Neural cell (in vitro differentiated cells): ENCODE results near the gene KMO.

Source experiments
- CTCF ChIP-seq: fragments of 450-650 bp; IDR thresholded peaks from 2 replicates; pipeline ENCODE4 v1.5.1; 2014; ENCODE audit warnings: antibody characterized with exemption, mild to moderate bottlenecking, moderate library complexity; ENCODE audit not compliant: poor library complexity, severe bottlenecking
- EP300 ChIP-seq: fragments of 450-650 bp; conservative IDR thresholded peaks from 2 replicates; pipeline ENCODE4 v1.6.1; 2014; ENCODE audit warnings: antibody characterized with exemption, mild to moderate bottlenecking, moderate library complexity; ENCODE audit not compliant: poor library complexity, severe bottlenecking
- EZH2 ChIP-seq: fragments of 200-600, 300-800 bp; shearing (Covaris generic), sonication (generic); IDR thresholded peaks from 2 replicates; pipeline ENCODE4 v1.6.1; 2014; ENCODE audit warnings: antibody characterized with exemption, low read length, borderline replicate concordance, mild to moderate bottlenecking; ENCODE audit not compliant: insufficient read depth, poor library complexity, severe bottlenecking
- MXI1 ChIP-seq: fragments of 450-650 bp; conservative IDR thresholded peaks from 2 replicates; pipeline ENCODE4 v1.6.1; 2014; ENCODE audit warnings: antibody characterized with exemption, mild to moderate bottlenecking; ENCODE audit not compliant: poor library complexity, severe bottlenecking
- POLR2AphosphoS5 ChIP-seq: IDR thresholded peaks from 2 replicates; pipeline ENCODE4 v1.6.1; 2012
- RAD21 ChIP-seq: fragments of 450-650 bp; conservative IDR thresholded peaks from 2 replicates; pipeline ENCODE4 v1.6.1; 2014; ENCODE audit warnings: antibody characterized with exemption, mild to moderate bottlenecking, moderate library complexity
- REST ChIP-seq: IDR thresholded peaks from 2 replicates; pipeline ENCODE4 v1.6.1; 2012; ENCODE audit warnings: borderline replicate concordance
- SMC3 ChIP-seq: fragments of 450-650 bp; conservative IDR thresholded peaks from 2 replicates; pipeline ENCODE4 v1.6.1; 2014; ENCODE audit warnings: antibody characterized with exemption, mild to moderate bottlenecking, moderate library complexity; ENCODE audit not compliant: poor library complexity
- TAF1 ChIP-seq: IDR thresholded peaks from 2 replicates; pipeline ENCODE4 v1.6.1; 2012; ENCODE audit warnings: low read depth

- TF ChIP-seq CTCF (peak; percentile 25), TAF1 (no peak), EZH2 (no peak), MXI1 (no peak), POLR2AphosphoS5 (no peak), REST (no peak), RAD21 (no peak), EP300 (no peak), SMC3 (no peak)
Measured at GRCh38 chr1:241639623-241640148, 107.5 kb downstream of the KMO start.
